IMR-90 (cell line): ENCODE results near the gene ITGA1.

Experiments used
- BHLHE40 ChIP-seq: fragments of 150-350 bp; IDR thresholded peaks from 2 replicates; pipeline ENCODE4 v1.6.1; 2016; ENCODE audit warnings: mild to moderate bottlenecking, low read depth, low read length
- CEBPB ChIP-seq: IDR thresholded peaks from 2 replicates; pipeline ENCODE4 v1.6.1; 2012; ENCODE audit warnings: low read depth, low read length, improper control_type of control experiment
- CHD1 ChIP-seq: IDR thresholded peaks from 2 replicates; pipeline ENCODE4 v1.6.1; 2012; ENCODE audit warnings: low read depth, low read length, improper control_type of control experiment
- MAFK ChIP-seq: IDR thresholded peaks from 2 replicates; pipeline ENCODE4 v1.6.1; 2012; ENCODE audit warnings: low read depth, low read length, improper control_type of control experiment
- MAZ ChIP-seq: IDR thresholded peaks from 2 replicates; pipeline ENCODE4 v1.6.1; 2012; ENCODE audit warnings: low read depth, mild to moderate bottlenecking, low read length, improper control_type of control experiment, moderate library complexity, borderline replicate concordance
- MXI1 ChIP-seq: IDR thresholded peaks from 2 replicates; pipeline ENCODE4 v1.6.1; 2012; ENCODE audit warnings: low read depth, mild to moderate bottlenecking, low read length, moderate library complexity, borderline replicate concordance
- POLR2A ChIP-seq: IDR thresholded peaks from 2 replicates; pipeline ENCODE4 v1.6.1; 2012; ENCODE audit warnings: mild to moderate bottlenecking, low read depth, low read length
- RFX5 ChIP-seq: IDR thresholded peaks from 2 replicates; pipeline ENCODE4 v1.8.0; 2012; ENCODE audit warnings: low read depth, mild to moderate bottlenecking, low read length, moderate library complexity
- SMC3 ChIP-seq: fragments of 150-350 bp; IDR thresholded peaks from 2 replicates; pipeline ENCODE4 v1.6.1; 2016; ENCODE audit warnings: low read depth, mild to moderate bottlenecking, antibody characterized with exemption, low read length, moderate library complexity
- TF ChIP-seq, protein P1 (sequence below): fragments of 150-350 bp; IDR thresholded peaks from 2 replicates; pipeline ENCODE4 v1.6.1; 2017; ENCODE audit warnings: mild to moderate bottlenecking, antibody characterized with exemption, low read length, low read depth
- TF ChIP-seq, protein P2 (sequence below): conservative IDR thresholded peaks from 2 replicates; pipeline ENCODE4 v1.5.1; 2012; ENCODE audit warnings: mild to moderate bottlenecking, low read depth, low read length, improper control_type of control experiment

DNA sequence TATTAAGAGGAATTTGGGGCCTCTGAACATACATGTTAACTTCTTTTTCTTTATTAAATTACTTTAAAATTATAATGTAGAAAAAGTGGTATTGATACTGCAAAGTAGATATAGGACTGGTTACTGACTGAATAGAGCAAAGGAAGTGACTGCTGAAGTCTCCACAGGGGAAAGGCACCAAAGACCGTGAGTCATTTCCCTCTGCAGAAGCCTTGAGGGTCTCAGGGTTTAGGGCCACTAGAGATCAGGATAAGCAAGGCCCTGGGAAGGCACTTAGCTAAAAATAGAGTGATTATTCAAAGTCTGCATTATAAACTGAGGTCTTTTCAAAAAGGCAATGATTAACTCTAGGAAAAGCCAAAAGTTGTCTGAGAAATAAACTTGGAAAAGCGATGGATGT lies 44.7 kb upstream of the ITGA1 start:
- no peak for TF ChIP-seq BHLHE40
- no peak for TF ChIP-seq MAZ
- no peak for TF ChIP-seq POLR2A
- no peak for TF ChIP-seq MXI1
- TF ChIP-seq CHD1 = no peak
- TF ChIP-seq MAFK = no peak
- TF ChIP-seq SMC3 = no peak
- TF ChIP-seq, protein P1, sequence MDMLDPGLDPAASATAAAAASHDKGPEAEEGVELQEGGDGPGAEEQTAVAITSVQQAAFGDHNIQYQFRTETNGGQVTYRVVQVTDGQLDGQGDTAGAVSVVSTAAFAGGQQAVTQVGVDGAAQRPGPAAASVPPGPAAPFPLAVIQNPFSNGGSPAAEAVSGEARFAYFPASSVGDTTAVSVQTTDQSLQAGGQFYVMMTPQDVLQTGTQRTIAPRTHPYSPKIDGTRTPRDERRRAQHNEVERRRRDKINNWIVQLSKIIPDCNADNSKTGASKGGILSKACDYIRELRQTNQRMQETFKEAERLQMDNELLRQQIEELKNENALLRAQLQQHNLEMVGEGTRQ = no peak
- TF ChIP-seq, protein P2, sequence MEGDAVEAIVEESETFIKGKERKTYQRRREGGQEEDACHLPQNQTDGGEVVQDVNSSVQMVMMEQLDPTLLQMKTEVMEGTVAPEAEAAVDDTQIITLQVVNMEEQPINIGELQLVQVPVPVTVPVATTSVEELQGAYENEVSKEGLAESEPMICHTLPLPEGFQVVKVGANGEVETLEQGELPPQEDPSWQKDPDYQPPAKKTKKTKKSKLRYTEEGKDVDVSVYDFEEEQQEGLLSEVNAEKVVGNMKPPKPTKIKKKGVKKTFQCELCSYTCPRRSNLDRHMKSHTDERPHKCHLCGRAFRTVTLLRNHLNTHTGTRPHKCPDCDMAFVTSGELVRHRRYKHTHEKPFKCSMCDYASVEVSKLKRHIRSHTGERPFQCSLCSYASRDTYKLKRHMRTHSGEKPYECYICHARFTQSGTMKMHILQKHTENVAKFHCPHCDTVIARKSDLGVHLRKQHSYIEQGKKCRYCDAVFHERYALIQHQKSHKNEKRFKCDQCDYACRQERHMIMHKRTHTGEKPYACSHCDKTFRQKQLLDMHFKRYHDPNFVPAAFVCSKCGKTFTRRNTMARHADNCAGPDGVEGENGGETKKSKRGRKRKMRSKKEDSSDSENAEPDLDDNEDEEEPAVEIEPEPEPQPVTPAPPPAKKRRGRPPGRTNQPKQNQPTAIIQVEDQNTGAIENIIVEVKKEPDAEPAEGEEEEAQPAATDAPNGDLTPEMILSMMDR = no peak
- TF ChIP-seq RFX5 = no peak
- TF ChIP-seq CEBPB = no peak
